HG03575 (cell line): ENCODE measurements around the gene FCHO1.

Source experiments
- ATAC-seq: cut with Tn5 transposase; IDR thresholded peaks from one replicate; pipeline ENCODE4 v1.9.1; 2021; ENCODE audit not compliant: unreplicated experiment, insufficient number of reproducible peaks, low FRiP score; ENCODE audit errors: extremely low read depth

Gene FCHO1

DNA sequence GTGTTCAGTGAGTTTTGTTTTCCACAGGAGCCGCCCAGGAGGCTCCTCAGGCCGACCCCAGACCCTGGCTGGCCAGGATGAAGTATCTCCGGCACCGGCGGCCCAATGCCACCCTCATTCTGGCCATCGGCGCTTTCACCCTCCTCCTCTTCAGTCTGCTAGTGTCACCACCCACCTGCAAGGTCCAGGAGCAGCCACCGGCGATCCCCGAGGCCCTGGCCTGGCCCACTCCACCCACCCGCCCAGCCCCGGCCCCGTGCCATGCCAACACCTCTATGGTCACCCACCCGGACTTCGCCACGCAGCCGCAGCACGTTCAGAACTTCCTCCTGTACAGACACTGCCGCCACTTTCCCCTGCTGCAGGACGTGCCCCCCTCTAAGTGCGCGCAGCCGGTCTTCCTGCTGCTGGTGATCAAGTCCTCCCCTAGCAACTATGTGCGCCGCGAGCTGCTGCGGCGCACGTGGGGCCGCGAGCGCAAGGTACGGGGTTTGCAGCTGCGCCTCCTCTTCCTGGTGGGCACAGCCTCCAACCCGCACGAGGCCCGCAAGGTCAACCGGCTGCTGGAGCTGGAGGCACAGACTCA is 56.5 kb downstream of the FCHO1 start:
- ATAC-seq = no peak

DNA sequence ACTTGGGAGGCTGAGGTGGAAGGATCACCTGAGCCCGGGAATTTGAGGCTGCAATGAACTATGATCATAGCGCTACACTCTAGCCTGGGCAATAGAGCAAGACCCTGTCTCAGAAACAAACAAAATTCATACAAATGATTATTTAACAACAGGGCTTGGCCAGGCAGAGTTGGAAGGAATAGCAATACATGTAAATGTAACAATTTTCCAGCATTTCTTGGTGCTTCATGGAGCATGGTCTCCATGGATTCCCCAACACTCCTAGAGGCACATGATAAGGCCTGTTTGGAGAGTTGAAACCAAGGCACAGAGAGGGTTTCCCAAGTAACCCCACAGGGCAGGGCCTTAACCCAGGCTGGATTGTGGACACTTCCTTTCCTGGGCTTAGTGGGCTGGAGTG is 59.8 kb downstream of the FCHO1 start:
- ATAC-seq = no peak

DNA sequence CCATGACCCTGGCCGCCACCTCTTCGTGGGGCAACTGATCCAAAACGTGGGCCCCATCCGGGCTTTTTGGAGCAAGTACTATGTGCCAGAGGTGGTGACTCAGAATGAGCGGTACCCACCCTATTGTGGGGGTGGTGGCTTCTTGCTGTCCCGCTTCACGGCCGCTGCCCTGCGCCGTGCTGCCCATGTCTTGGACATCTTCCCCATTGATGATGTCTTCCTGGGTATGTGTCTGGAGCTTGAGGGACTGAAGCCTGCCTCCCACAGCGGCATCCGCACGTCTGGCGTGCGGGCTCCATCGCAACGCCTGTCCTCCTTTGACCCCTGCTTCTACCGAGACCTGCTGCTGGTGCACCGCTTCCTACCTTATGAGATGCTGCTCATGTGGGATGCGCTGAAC is 60.4 kb downstream of the FCHO1 start:
- no peak for ATAC-seq

DNA sequence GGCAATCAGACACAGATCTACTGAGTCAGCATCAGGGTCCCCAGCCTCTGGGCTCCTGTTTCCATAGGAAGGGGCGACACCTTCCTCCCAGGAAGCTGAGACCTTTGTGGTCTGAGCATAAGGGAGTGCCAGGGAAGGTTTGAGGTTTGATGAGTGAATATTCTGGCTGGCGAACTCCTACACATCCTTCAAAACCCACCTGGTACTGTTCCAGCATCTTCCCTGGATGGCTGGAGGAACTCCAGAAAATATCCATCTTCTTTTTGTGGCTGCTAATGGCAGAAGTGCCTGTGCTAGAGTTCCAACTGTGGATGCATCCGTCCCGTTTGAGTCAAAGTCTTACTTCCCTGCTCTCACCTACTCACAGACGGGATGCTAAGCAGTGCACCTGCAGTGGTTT is 60.8 kb downstream of the FCHO1 start:
- ATAC-seq = no peak

DNA sequence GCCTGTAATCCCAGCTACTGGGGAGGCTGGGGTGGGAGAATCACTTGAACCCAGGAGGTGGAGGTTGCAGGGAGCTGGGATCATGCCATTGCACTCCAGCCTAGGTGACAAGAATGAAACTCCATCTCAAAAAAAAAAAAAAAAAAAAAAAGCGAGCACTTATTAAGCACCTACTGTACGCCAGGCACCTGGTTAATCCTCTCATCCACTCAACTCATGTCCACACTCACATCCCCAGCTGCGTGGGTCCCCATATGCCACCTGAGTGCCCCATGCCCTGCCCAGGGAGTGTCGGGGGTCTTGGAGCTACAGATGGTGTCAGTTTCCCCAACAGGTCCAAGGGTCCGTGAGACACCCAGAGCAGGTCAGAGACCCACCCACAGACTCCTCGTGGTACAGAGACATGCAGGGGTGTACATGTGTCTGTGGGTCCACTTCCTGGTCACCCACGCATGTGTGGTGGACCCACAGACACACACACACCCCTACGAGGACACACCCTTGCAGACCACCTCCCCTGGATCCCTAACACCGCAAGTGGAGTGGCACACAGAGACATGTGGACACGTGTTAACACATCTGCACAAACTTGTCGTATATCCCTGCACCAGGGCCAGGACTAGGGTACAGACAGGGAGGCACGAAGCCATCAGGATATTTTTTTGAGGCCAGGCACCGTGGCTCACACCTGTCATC is 66.5 kb downstream of the FCHO1 start:
- ATAC-seq = no peak

DNA sequence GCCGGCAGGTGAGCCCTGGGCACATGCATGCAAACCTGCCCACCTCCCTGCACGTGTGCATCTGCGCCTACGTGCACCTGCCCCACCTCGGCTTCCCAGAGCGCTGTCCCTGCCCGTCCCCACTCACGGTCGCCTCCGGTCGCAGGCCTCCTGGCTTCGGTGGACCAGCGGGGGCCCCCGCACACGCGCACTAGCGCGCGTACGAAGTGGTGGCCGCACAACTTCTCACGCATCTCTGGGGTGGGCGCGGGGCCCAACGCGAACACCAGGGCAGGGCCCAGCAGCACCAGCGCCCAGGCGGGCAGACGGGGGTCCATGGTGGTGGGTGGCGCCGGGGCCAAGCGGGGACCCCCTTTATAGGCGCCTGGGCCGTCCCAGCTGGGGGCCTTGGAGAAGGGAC is 69.9 kb downstream of the FCHO1 start, which contains the start of gene INSL3:
INSL3 (minus strand) TSS at position 330 of the 400 bp plus-strand sequence; CDS start at position 317, 13 bp downstream.
- ATAC-seq = no peak

DNA sequence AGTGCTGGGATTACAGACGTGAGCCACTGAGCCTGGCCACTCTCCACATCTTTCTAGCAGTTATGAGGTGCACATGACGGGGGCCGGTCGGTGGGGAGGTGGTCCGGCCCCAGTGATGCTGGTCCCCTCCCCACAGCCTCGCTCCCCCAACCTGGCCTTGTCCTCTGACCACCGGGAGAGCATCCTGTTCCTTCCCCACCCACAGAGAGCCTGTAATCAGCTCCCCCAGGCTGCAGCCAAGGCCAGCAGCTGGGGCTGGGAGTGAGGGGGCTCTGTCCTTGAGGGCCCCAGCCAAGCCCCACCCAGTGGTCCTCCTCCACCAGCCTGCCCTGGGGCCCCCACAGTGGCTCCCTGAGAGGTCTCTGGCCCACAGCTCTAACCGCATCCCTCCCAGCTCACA is 73.1 kb downstream of the FCHO1 start:
- no peak for ATAC-seq

DNA sequence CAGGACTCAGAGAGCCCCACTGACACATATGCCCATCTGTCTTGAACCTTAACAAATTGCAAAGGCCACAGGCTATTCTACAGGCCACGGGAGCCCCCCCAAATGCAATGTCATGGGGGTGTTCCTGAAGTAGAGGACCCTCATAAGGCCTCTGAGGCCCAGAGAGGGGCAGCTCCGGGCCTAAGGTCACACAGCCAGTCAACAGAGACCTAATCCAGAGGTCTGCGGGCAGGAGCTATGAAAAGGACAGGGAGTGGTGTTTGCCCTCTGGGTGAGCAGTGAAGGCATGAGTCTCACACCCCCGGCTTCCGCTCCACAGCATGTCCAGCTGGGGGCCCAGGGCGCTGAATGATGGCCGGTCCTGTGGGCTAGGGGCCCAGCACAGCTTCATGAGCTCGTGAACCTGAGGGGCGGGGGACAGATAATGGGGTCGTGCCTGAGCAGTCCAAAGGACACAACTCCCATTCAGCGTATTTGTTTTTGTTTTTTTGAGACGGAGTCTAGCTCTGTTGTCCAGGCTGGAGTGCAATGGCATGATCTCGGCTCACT is 75.3 kb downstream of the FCHO1 start:
- ATAC-seq = no peak

DNA sequence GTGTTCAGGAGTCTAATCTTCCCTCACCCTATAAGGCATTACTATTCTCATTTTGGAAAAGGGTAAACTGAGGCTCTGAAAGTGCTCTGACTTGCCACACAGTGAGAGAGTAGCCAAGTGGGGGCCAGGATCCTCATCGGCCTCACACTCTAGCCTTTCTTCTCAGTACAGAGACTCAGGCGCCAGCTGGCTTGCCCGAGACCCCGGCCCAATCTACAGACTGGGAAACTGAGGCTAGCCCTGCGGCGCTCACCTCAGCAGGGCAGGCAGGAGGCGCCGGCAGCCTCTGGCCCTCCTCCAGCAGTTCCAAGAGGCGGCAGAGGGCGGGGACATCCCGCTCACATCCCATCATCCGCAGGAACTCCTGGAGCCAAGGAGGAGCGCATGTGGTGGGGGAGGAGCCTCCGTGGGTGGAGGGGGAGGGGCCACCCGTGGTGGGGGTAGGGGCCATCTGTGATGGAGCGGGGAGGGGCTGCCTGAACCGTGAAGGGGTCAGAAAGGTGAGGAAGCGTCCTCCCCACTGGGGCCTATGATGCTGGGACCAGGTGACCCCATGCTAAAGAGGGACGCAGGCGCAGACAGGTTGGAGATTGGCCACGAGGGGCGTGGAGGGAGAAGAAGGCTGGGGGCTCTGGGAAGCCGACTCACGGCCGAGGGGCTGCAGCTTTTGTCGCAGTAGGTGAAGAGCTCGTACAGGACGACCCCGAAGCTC is 78.7 kb downstream of the FCHO1 start:
- no peak for ATAC-seq

DNA sequence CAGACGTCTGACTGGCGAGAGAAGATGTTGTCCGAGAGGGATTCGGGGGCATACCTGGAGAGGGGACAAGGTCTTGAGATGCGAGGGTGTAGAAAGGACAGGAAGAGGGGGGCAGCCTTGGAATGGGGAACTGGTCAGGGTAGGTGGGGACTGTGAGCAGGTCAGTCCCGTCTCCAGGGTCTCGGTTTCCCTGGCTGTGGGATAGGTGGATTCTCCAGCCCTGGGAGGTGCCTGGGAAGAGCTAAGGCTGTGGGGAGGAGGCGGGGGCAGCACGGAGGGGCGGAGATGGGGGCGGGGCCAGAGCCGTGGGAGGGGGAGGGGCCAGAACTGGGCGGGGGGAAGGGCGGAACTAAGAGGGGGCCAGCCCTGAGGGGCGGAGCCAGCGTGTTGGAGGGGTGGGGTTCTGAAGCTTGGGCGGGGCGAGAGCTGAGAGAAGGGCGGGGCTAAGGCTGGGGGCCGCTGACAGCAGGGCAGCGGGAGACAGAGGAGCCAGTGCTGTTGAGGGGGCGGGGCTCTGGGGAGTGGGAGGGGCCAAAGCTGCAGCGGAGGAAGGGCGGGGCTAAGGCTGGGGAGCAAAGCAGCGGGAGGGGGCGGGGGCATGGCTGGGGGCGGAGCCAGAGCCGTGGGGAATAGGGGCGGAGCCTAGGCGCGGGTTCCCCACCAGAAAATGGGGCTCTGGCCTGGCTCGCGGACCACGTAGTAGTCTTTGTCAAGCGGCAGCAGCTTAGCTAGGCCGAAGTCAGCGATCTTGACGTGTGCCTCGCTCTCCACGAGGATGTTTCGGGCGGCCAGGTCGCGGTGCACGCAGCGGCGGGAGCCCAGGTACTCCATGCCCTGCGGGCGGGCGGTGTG is 79.5 kb downstream of the FCHO1 start:
- ATAC-seq = no peak

DNA sequence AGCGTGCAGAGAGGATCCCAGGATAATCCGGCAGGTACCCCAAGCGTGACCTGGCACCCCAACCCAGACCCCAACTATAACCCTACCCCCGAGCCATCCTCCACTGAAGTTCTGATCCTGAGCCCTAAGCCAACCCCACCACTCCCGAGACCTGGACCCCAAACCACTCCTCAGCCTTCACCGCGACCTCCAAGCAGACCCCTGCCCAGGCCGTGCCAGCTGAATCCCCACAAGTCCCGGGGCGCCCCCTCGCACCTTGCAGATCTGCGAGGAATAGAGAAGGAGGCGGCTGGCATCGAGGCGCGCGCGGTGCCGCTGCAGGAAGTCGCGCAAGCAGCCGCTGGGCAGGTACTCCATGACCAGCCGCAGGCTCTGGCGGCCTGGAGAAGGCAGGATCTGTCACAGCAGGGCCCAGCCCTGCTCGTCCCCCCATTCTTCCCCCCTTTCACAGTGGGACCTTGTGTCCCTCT is 80.2 kb downstream of the FCHO1 start:
- ATAC-seq = no peak

DNA sequence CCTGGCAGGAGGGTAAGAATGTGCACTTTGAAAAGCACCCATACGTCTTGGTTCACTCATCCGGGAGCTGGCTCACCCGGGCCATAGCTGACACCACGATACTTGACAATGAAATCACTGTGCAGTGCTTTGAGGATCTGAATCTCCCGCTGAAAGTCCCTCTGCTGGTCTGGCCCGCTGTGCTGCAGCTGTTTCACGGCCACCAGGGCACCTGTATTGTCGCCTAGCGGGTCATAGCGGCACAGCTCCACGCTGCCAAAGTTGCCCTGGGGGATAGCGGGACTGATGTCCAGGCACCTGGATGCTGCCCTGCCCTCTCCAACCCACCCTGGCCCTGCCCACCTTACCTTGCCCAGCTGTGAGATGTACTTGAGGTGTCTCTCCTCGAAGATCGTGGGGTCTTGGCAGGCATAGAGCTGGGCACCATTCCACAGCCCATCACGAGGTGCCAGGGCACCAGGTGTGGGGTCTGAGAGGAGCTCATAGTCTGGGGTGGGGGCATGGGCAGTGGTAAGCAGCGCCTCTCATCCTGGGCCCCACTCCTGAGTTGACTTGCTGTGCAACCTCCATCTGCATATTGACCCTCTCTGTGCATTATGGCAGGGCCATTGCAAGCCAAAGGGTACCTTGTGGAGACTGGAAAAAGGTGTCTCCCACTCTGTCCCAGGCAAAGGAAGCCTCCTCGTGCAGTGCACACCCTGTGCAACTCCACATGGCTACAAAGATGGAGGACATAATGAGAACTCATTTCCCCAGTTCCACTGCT is 81.3 kb downstream of the FCHO1 start:
- no peak for ATAC-seq

DNA sequence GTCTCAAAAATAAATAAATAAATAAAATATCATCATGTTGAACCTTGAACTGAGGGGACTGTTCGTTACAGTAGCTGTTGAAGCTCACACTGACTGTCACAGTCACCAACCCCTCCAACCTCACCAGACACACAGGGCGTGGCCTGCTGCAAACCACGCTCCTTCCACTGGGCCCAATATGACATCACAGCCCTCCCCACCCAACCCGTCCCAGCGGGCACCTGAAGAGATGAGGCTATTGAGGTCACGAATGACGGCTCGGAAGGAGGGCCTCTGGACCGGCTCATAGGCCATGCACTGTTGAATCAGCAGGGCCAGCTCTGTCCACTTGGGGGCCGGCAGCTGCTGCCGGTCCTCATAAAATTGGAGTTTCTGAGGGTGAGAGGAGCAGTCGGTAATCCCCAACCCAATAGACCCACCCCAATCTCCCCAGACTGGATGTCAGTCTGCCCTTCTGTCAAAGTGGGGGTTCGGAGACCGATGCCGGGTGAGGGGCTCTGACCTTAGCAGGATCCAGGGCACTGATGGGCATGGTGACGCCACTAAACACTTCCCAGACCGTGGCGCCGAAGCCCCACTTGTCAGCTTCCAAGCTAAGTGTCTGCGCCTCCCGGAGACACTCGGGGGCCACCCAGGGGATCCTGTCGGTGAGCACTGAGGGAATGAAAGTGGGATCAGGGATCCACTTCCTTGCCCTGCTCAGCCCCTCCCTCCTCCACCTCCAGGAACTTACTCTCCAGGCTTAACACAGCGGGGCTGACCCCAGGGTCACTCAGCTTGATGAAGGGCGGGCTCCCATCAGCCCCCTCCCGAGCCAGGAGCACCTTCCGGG is 83.3 kb downstream of the FCHO1 start:
- no peak for ATAC-seq

DNA sequence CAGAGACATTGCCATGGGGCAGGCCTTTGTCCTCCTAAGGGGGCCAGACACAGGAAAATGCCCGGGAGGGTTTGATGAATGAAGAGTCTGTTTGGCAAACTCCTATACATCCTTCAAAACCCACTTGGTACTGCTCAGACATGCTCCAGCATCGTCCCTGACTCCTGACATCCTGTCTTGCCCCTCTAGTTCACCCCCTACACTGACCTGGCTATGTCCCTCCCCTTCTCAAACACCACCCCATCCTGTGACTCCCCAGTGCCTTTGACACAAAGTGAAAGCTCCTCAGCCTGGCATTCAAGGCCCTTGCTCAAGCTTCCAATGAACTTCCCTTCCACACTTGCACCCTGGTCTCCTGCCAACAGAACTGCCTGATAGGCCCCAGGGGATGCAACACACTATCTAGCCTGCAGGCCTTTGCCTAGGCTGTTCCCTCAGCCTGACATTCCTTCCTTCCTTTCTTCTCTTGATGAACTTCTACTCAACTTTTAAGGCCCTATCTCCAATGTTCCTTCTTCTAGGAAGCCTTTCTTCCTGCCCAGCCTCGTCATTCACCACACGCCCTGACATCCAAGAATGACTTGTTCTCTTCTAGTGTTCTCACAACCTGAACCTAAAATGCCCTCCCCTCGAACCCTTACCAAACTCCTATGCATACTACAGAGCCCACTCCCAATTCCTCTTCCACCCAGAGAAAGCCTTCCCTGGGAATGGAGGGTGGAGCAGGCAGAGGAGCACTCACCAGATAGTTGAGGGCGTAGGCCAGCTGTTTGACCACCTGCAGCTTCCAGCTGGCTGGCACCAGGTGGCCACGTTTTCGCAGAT is 84.1 kb downstream of the FCHO1 start:
- ATAC-seq = no peak

DNA sequence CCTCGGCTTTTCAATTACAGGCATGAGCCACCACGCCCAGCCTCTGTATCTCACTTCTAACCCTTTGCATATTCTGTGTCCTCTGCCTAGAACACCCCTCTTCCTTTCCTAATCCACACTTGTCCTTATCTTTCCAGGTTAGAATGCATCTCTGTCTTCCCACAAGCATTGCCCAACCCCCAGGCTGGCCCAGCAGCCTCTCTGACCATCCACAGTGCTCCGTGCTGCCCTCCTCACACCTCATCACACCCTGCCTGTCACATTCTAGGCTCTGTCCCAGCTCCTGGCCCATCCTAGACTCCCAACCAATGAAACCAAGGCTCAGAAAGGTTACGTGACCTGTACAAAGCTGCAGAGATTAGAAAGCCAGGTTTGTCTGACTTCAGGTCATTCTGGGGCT is 85.3 kb downstream of the FCHO1 start:
- no peak for ATAC-seq

DNA sequence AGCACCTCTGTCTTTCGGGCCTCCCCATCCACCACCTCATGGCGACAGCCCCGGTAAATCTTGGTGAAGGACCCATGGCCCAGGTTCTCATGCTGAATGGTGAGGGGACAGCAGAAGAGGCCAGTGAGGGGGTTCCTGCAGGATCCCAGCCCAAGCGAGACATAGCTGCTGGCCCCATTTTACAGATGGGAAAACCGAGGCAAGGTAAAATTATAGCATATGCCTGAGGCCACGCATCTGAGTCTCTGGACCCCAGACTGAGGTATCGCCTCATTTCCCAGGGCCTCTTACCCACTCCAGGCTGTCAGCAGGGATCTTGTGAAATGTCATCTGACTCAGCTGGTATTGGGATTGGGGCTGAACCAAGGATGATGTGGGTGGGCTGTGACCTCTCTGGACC is 86.7 kb downstream of the FCHO1 start:
- no peak for ATAC-seq
